Mucosa of stomach (tissue), 1 donor: ENCODE results near the gene SLC2A10.

Source experiments
- H3K27me3 ChIP-seq: one replicate; pipeline ENCODE4 v1.7.0; 2013; ENCODE audit warnings: mild to moderate bottlenecking, low read length; ENCODE audit not compliant: control insufficient read depth, insufficient read depth
- H3K36me3 ChIP-seq: one replicate; pipeline ENCODE4 v1.7.0; 2013; ENCODE audit warnings: low read length; ENCODE audit not compliant: control insufficient read depth, insufficient read depth
- H3K4me1 ChIP-seq: one replicate; pipeline ENCODE4 v1.7.0; 2013; ENCODE audit warnings: mild to moderate bottlenecking, low read length; ENCODE audit not compliant: control insufficient read depth, insufficient read depth
- H3K4me3 ChIP-seq: one replicate; pipeline ENCODE4 v1.7.0; 2013; ENCODE audit warnings: low read length
- H3K9ac ChIP-seq: one replicate; pipeline ENCODE4 v1.7.0; 2013; ENCODE audit warnings: mild to moderate bottlenecking, low read length, moderate library complexity
- H3K9me3 ChIP-seq: one replicate; pipeline ENCODE4 v1.7.0; 2013; ENCODE audit warnings: mild to moderate bottlenecking, low read length, moderate library complexity; ENCODE audit not compliant: control insufficient read depth
- donor health status: Pancreatic carcinoma.

Gene SLC2A10

DNA sequence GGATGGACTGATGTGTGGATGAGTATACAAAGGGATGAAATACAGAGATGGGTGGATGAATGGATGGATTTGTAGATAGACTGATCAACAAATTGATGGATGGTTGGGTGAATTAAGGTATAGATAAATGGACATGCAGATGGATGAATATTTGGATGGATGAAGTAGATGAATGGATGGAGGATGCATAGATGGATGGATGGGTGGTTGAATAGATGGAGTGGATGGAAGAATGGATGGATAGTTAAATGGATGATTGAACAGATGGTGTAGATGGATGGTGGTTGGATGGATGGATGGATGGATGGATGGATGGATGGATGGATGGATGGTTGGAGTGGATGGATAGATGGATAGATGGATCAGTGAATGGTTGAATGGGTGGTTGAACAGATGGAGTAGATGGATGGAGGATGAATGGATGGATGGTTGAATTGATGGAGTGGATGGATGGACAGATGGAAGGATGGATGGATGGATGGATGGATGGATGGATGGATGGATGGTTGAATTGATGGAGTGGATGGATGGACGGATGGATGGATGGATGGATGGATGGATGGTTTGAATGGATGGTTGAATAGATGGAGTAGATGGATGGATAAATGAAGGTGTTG lies 15.0 kb downstream of the SLC2A10 start:
- H3K36me3 ChIP-seq = peaks cover 11% of the 10 kb centered on the region
- no peaks in the 10 kb centered on the region for H3K4me1 ChIP-seq
- H3K27me3 ChIP-seq = no peaks in the 10 kb centered on the region
- H3K9me3 ChIP-seq = no peaks in the 10 kb centered on the region
- no peak overlapping the region for H3K9ac ChIP-seq
- H3K4me3 ChIP-seq = no peak overlapping the region

DNA sequence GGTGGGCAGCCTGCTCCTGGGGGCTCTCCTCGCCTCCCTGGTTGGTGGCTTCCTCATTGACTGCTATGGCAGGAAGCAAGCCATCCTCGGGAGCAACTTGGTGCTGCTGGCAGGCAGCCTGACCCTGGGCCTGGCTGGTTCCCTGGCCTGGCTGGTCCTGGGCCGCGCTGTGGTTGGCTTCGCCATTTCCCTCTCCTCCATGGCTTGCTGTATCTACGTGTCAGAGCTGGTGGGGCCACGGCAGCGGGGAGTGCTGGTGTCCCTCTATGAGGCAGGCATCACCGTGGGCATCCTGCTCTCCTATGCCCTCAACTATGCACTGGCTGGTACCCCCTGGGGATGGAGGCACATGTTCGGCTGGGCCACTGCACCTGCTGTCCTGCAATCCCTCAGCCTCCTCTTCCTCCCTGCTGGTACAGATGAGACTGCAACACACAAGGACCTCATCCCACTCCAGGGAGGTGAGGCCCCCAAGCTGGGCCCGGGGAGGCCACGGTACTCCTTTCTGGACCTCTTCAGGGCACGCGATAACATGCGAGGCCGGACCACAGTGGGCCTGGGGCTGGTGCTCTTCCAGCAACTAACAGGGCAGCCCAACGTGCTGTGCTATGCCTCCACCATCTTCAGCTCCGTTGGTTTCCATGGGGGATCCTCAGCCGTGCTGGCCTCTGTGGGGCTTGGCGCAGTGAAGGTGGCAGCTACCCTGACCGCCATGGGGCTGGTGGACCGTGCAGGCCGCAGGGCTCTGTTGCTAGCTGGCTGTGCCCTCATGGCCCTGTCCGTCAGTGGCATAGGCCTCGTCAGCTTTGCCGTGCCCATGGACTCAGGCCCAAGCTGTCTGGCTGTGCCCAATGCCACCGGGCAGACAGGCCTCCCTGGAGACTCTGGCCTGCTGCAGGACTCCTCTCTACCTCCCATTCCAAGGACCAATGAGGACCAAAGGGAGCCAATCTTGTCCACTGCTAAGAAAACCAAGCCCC lies 16.0 kb downstream of the SLC2A10 start:
- no peak overlapping the region for H3K9ac ChIP-seq
- peaks cover 11% of the 10 kb centered on the region for H3K36me3 ChIP-seq

DNA sequence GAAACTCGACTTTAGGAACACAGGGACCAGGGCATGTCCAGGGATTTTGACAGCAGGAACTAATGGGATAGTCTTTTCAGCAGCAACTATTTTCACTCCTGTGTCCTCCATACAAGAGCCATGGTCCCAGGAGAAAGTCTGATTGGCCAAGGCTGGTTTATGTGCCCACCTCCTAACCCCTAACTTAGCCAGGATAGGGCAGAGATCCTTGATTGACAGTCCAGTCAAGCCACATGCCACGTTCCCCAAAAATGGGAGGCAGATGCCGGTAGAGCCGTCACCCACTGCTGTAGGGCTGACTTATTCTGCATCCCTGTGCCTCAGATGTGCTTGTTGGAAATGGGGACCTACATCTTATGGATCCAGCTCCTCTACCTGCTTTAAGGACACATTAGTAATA lies 22.3 kb downstream of the SLC2A10 start:
- Histone ChIP-seq H3K36me3 (peaks cover 7% of the 10 kb centered on the region), H3K9ac (no peak overlapping the region), H3K9me3 (no peaks in the 10 kb centered on the region), H3K4me3 (no peak overlapping the region), H3K27me3 (no peaks in the 10 kb centered on the region), H3K4me1 (no peaks in the 10 kb centered on the region)

More for the DNA sequence above, 16.0 kb downstream of the SLC2A10 start:
- H3K4me3 ChIP-seq = no peak overlapping the region
- no peaks in the 10 kb centered on the region for H3K4me1 ChIP-seq
- H3K27me3 ChIP-seq = no peaks in the 10 kb centered on the region
- no peaks in the 10 kb centered on the region for H3K9me3 ChIP-seq

DNA sequence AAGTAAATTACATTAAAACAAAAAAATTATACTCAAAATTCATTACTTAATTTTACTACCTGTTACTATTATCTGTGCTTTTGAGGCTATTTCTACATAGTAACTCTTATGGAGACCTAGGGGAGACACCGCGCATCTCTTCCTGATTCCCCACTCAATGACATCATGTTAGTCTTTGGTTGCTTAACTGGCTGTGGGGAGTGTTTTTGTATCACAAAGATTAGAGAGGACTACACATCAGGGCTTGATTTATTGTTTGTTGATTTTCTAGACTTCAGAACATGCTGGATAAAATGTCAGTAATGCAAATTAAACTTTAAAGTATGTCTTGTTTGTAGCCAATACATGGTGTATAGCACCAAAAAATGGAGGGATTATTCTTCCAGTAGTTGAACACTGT lies 26.0 kb downstream of the SLC2A10 start:
- peaks cover 15% of the 10 kb centered on the region for H3K4me1 ChIP-seq
- H3K27me3 ChIP-seq = no peaks in the 10 kb centered on the region
- no peaks in the 10 kb centered on the region for H3K36me3 ChIP-seq
- H3K4me3 ChIP-seq = no peak overlapping the region
- H3K9me3 ChIP-seq = no peaks in the 10 kb centered on the region
- H3K9ac ChIP-seq = no peak overlapping the region

DNA sequence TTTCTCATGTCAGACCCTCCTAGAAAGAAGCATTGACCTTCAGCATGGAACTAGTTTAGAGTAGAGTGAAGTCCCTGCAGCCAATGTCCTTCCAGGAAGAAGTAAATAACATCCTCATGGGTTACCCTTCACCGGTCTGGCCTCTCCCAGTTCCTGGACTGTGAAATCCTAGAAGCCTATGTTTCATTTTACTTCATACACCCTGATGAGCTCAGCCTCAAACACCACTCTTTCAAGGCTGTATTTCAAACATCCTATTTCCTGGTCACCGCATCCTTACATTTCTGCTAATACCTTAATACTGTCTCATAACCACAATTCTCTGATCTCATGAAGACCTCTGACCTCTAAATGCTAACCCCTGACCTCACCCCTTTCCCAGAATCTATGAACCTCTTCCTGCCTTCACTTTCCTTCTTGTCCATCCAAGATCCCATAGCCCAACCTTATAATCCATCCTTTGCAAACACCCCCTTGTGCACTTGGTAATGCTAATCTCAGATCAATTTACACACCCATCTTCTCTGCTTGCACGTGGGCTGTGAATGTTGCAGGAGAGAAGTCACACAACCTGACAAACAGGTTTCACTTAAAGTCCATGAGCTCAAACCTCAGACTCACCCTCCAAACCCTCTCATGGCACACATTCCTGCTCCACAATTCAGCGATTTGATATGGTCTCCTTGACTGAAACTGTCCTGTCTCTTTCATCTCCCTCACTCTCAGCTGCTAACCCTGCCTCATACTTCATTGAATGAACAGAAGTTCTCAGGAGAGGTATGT lies 30.2 kb downstream of the SLC2A10 start:
- Histone ChIP-seq H3K36me3 (no peaks in the 10 kb centered on the region), H3K9ac (no peak overlapping the region), H3K27me3 (no peaks in the 10 kb centered on the region), H3K4me1 (peaks cover 15% of the 10 kb centered on the region), H3K9me3 (no peaks in the 10 kb centered on the region), H3K4me3 (no peak overlapping the region)

DNA sequence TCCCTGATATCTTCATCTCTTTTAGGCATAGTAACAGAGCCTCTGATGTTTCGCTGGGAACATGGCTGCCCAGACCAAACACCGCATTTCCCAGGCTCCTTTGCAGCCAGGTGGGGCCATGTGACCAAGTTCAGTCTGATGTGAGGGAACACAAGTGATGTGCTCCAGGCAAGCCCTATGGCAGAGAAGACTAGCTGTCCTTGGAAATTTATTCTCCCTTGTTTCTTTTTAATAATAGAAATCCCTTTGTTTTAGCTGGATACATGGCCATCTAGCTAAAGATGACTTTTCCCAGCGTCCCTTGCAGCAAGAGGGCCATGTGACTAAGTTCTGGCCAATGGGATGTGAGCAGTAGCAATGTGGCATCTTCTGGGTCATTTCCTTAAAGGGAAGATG lies 30.8 kb downstream of the SLC2A10 start:
- H3K4me1 ChIP-seq = peaks cover 19% of the 10 kb centered on the region
- no peak overlapping the region for H3K9ac ChIP-seq
- H3K27me3 ChIP-seq = no peaks in the 10 kb centered on the region
- H3K4me3 ChIP-seq = no peak overlapping the region
- no peaks in the 10 kb centered on the region for H3K36me3 ChIP-seq
- H3K9me3 ChIP-seq = no peaks in the 10 kb centered on the region

GRCh38 chr20:46741924-46742668 lies 32.6 kb downstream of the SLC2A10 start:
- H3K4me3 ChIP-seq = no peak overlapping the region
- peaks cover 28% of the 10 kb centered on the region for H3K4me1 ChIP-seq
- H3K9ac ChIP-seq = no peak overlapping the region
- no peaks in the 10 kb centered on the region for H3K27me3 ChIP-seq
- H3K36me3 ChIP-seq = no peaks in the 10 kb centered on the region
- no peaks in the 10 kb centered on the region for H3K9me3 ChIP-seq

DNA sequence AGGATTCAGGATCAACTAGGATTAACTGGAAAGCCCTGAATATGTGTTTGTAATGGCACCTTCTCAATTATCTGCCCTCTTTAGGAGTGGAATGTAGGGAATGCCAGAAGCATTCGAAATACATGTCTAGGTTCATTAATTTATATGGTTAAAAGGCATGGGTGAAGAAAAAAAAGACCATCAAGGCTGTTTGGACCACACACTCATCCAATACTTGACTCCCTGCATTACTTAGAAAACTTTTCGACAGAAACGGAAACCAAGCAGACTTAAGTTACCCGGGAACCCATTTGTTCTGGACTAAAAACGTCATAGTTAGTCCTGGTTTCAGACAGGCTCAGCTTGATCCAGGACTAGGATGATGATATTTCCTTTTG lies 33.2 kb downstream of the SLC2A10 start:
- H3K9me3 ChIP-seq = no peaks in the 10 kb centered on the region
- no peaks in the 10 kb centered on the region for H3K36me3 ChIP-seq
- H3K4me3 ChIP-seq = no peak overlapping the region
- H3K27me3 ChIP-seq = no peaks in the 10 kb centered on the region
- peaks cover 31% of the 10 kb centered on the region for H3K4me1 ChIP-seq
- H3K9ac ChIP-seq = no peak overlapping the region

DNA sequence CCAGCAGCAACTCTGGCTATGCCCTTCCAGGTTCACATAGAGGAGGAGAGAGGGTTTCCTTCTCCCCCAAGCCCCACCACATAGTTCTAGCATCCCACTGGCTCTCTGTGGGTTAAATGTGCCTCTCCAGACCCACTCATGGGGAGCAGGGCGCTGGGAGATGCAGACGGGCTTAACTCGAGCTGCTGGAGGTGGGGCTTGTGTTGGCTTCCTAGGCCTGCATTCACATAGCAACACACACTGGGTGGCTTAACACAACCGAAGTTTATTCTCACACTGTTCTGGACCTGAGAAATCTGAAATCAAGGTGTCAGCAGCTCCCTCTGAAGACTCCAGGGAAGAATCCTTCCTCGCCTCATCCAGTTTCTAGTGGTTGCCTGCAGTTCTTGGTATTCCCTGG lies 33.6 kb downstream of the SLC2A10 start:
- Histone ChIP-seq H3K9ac (no peak overlapping the region), H3K4me3 (no peak overlapping the region), H3K36me3 (no peaks in the 10 kb centered on the region), H3K27me3 (no peaks in the 10 kb centered on the region), H3K9me3 (no peaks in the 10 kb centered on the region), H3K4me1 (peaks cover 31% of the 10 kb centered on the region)

GRCh38 chr20:46746956-46747526 lies 37.6 kb downstream of the SLC2A10 start:
- no peaks in the 10 kb centered on the region for H3K27me3 ChIP-seq
- peaks cover 15% of the 10 kb centered on the region for H3K4me1 ChIP-seq
- no peak overlapping the region for H3K4me3 ChIP-seq
- no peak overlapping the region for H3K9ac ChIP-seq
- no peaks in the 10 kb centered on the region for H3K9me3 ChIP-seq
- no peaks in the 10 kb centered on the region for H3K36me3 ChIP-seq

- Histone ChIP-seq H3K4me3 (no peak overlapping the region), H3K36me3 (no peaks in the 10 kb centered on the region), H3K27me3 (no peaks in the 10 kb centered on the region), H3K9me3 (no peaks in the 10 kb centered on the region), H3K9ac (no peak overlapping the region), H3K4me1 (peaks cover 15% of the 10 kb centered on the region)
Observed at GRCh38 chr20:46749147-46749546, 39.7 kb downstream of the SLC2A10 start.
